Liver (tissue), 9 donors: ENCODE results near the gene PTPRN2. TPM values are rescaled to one million over a fixed set of nuclear protein-coding genes. Genes with fewer than 3 reads are reported as not detected.

Experiments
- DNase-seq: peaks from one replicate; pipeline ENCODE4 v3.0.0-alpha.2; 2017; ENCODE audit warnings: low spot score
- H3K27ac ChIP-seq, 2 donors: one replicate each; pipeline ENCODE4 v1.7.0; 2013; ENCODE audit warnings: inconsistent platforms in 2 of 2, low read length in 2 of 2, control low read depth in 1 of 2, low read depth in 1 of 2, mild to moderate bottlenecking in 1 of 2
- H3K27me3 ChIP-seq, 4 donors: one replicate each; pipeline versions ENCODE4 v1.6.1 to v1.7.0; 2013; ENCODE audit warnings: low read length in 3 of 4, inconsistent platforms in 1 of 4, mild to moderate bottlenecking in 1 of 4, moderate library complexity in 1 of 4; ENCODE audit not compliant: control insufficient read depth in 4 of 4, insufficient read depth in 4 of 4
- H3K36me3 ChIP-seq, 4 donors: one replicate each; pipeline versions ENCODE4 v1.6.1 to v1.7.0; 2013; ENCODE audit warnings: low read length in 3 of 4, mild to moderate bottlenecking in 3 of 4, low read depth in 1 of 4, moderate library complexity in 1 of 4; ENCODE audit not compliant: control insufficient read depth in 4 of 4, insufficient read depth in 3 of 4
- H3K4me1 ChIP-seq, 4 donors: one replicate each; pipeline versions ENCODE4 v1.6.1 to v1.7.0; 2013; ENCODE audit warnings: low read length in 3 of 4, mild to moderate bottlenecking in 3 of 4, moderate library complexity in 1 of 4; ENCODE audit not compliant: control insufficient read depth in 4 of 4, insufficient read depth in 4 of 4
- H3K4me3 ChIP-seq, 3 donors: one replicate each; pipeline versions ENCODE4 v1.6.1 to v1.7.0; 2013; ENCODE audit warnings: low read length in 3 of 3, control low read depth in 1 of 3, low read depth in 1 of 3, mild to moderate bottlenecking in 1 of 3
- H3K9ac ChIP-seq, 2 donors: one replicate each; pipeline ENCODE4 v1.7.0; 2013; ENCODE audit warnings: low read length in 2 of 2, mild to moderate bottlenecking in 2 of 2, moderate library complexity in 2 of 2, control low read depth in 1 of 2, low read depth in 1 of 2
- H3K9me3 ChIP-seq, 4 donors: one replicate each; pipeline versions ENCODE4 v1.6.1 to v1.7.0; 2013; ENCODE audit warnings: low read length in 3 of 4; ENCODE audit not compliant: control insufficient read depth in 4 of 4
- EGR1 ChIP-seq, 2 donors: IDR thresholded peaks; 2 replicates each; pipeline ENCODE4 v1.6.1; 2016 to 2018; ENCODE audit warnings: antibody characterized with exemption in 2 of 2, low read depth in 2 of 2
- FOXA1 ChIP-seq: IDR thresholded peaks from 2 replicates; pipeline ENCODE4 v1.6.1; 2016; ENCODE audit warnings: antibody characterized with exemption
- FOXA2 ChIP-seq: IDR thresholded peaks from 2 replicates; pipeline ENCODE4 v1.6.1; 2016; ENCODE audit warnings: antibody characterized with exemption
- GABPA ChIP-seq, 2 donors: IDR thresholded peaks in 1 of 2; conservative IDR thresholded peaks in 1 of 2; 2 replicates each; pipeline ENCODE4 v1.6.1; 2016; ENCODE audit warnings: antibody characterized with exemption in 2 of 2, mild to moderate bottlenecking in 1 of 2, moderate library complexity in 1 of 2
- HNF4A ChIP-seq, 2 donors: conservative IDR thresholded peaks; 2 replicates each; pipeline ENCODE4 v1.6.1; 2016; ENCODE audit warnings: antibody characterized with exemption in 2 of 2, mild to moderate bottlenecking in 2 of 2
- HNF4G ChIP-seq: IDR thresholded peaks from 2 replicates; pipeline ENCODE4 v1.6.1; 2016; ENCODE audit warnings: antibody characterized with exemption
- JUND ChIP-seq, 2 donors: IDR thresholded peaks; 2 replicates each; pipeline ENCODE4 v1.6.1; 2016; ENCODE audit warnings: antibody characterized with exemption in 2 of 2
- NR2F2 ChIP-seq: IDR thresholded peaks from 2 replicates; pipeline ENCODE4 v1.6.1; 2016; ENCODE audit warnings: antibody characterized with exemption
- RAD21 ChIP-seq, 2 donors: IDR thresholded peaks; 2 replicates each; pipeline ENCODE4 v1.6.1; 2016; ENCODE audit warnings: antibody characterized with exemption in 2 of 2, mild to moderate bottlenecking in 2 of 2
- RXRA ChIP-seq, 2 donors: IDR thresholded peaks; 2 replicates each; pipeline ENCODE4 v1.6.1; 2017 to 2018; ENCODE audit warnings: antibody characterized with exemption in 2 of 2, mild to moderate bottlenecking in 1 of 2
- SP1 ChIP-seq: IDR thresholded peaks from 2 replicates; pipeline ENCODE4 v1.6.1; 2018; ENCODE audit warnings: antibody characterized with exemption, mild to moderate bottlenecking
- TAF1 ChIP-seq: conservative IDR thresholded peaks from 2 replicates; pipeline ENCODE4 v1.6.1; 2016; ENCODE audit warnings: antibody characterized with exemption, mild to moderate bottlenecking
- YY1 ChIP-seq: IDR thresholded peaks from 2 replicates; pipeline ENCODE4 v1.6.1; 2016; ENCODE audit warnings: antibody characterized with exemption, mild to moderate bottlenecking
- WGBS: extraction: QIAGEN DNeasy Blood & Tissue Kit; methylation state at CpG from one replicate; pipeline ENCODE4 v1.1.7; 2013; 5-methylcytosine and 5-hydroxymethylcytosine counted together
- polyA plus RNA-seq, 2 donors: library from polyadenylated mRNA; stranded (reverse) in 1 of 2; unstranded in 1 of 2; fragments of 200-250 nt in 1 of 2; fragments of >200 nt in 1 of 2; fragmentation: Nextera tagmentation in 1 of 2; extraction: Ambion mirVana in 1 of 2; gene quantifications; one replicate each; pipeline versions ENCODE4 v1.2.1 to v1.2.3, GENCODE V29; 2013 to 2015
- total RNA-seq, 2 donors: library from RNA; depleted of rRNA; stranded (reverse); fragments of >200 nt; gene quantifications; one replicate each; pipeline ENCODE4 v1.2.3, GENCODE V29; 2014
- TF ChIP-seq, protein P1 (sequence below): IDR thresholded peaks from 2 replicates; pipeline ENCODE4 v1.6.1; 2016; ENCODE audit warnings: antibody characterized with exemption
- TF ChIP-seq, protein P2 (sequence below): IDR thresholded peaks from 2 replicates; pipeline ENCODE4 v1.6.1; 2016; ENCODE audit warnings: antibody characterized with exemption
- TF ChIP-seq, protein P3 (sequence below): IDR thresholded peaks from 2 replicates; pipeline ENCODE4 v1.6.1; 2016; ENCODE audit warnings: antibody characterized with exemption, mild to moderate bottlenecking
- TF ChIP-seq, protein P4 (sequence below): IDR thresholded peaks from 2 replicates; pipeline ENCODE4 v1.6.1; 2016; ENCODE audit warnings: antibody characterized with exemption
- TF ChIP-seq, protein P5 (sequence below): fragments of 150-350 bp; IDR thresholded peaks from 2 replicates; pipeline ENCODE4 v1.5.1; 2017; ENCODE audit warnings: improper control_type of control experiment, low read depth, low read length; ENCODE audit not compliant: missing input control
- donor health status: healthy.
- donor health status: healthy.
- donor health status: healthy.
- donor health status: healthy.
- donor health status: healthy.

The PTPRN2 gene
- total and polyA plus RNA-seq, 4 donors: 0.75 to 1.9 (median 1.1) TPM

DNA sequence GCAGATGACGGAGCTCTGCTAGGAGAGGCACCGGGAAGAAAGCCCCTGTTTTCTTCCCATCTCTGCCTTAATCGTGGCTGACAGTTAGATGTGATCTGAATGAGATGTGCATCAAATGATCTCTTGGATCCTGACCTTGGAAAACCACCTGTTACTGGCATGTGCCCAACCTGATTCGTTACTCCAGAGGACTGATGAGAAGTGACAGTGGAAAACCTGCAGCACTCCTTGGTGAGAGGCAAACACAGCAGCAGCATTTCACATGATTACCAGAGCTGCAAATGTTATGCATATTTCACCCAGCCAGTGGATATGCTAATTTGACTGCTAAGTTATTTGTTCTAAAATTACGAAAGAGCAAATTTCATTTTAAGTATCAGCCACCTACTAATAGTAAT, 95.3 kb downstream of the PTPRN2 start:
- TF ChIP-seq JUND (IDR thresholded peaks at IDR 0.05) (no peak), RXRA (IDR thresholded peaks at IDR 0.05) (no peak), GABPA (IDR thresholded peaks at IDR 0.05 in 1 of 2, conservative IDR thresholded peaks at IDR 0.05 in 1 of 2) (no peak), RAD21 (IDR thresholded peaks at IDR 0.05) (no peak), TAF1 (no peak), HNF4G (no peak), EGR1 (IDR thresholded peaks at IDR 0.05; ENCODE audit: low read depth in 2 of 2) (no peak), NR2F2 (no peak), YY1 (no peak), FOXA1 (no peak), SP1 (no peak), FOXA2 (no peak), HNF4A (conservative IDR thresholded peaks at IDR 0.05) (no peak)
- TF ChIP-seq, protein P1, sequence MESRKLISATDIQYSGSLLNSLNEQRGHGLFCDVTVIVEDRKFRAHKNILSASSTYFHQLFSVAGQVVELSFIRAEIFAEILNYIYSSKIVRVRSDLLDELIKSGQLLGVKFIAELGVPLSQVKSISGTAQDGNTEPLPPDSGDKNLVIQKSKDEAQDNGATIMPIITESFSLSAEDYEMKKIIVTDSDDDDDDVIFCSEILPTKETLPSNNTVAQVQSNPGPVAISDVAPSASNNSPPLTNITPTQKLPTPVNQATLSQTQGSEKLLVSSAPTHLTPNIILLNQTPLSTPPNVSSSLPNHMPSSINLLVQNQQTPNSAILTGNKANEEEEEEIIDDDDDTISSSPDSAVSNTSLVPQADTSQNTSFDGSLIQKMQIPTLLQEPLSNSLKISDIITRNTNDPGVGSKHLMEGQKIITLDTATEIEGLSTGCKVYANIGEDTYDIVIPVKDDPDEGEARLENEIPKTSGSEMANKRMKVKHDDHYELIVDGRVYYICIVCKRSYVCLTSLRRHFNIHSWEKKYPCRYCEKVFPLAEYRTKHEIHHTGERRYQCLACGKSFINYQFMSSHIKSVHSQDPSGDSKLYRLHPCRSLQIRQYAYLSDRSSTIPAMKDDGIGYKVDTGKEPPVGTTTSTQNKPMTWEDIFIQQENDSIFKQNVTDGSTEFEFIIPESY: no peak
- TF ChIP-seq, protein P2, sequence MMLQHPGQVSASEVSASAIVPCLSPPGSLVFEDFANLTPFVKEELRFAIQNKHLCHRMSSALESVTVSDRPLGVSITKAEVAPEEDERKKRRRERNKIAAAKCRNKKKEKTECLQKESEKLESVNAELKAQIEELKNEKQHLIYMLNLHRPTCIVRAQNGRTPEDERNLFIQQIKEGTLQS: no peak
- TF ChIP-seq, protein P3, sequence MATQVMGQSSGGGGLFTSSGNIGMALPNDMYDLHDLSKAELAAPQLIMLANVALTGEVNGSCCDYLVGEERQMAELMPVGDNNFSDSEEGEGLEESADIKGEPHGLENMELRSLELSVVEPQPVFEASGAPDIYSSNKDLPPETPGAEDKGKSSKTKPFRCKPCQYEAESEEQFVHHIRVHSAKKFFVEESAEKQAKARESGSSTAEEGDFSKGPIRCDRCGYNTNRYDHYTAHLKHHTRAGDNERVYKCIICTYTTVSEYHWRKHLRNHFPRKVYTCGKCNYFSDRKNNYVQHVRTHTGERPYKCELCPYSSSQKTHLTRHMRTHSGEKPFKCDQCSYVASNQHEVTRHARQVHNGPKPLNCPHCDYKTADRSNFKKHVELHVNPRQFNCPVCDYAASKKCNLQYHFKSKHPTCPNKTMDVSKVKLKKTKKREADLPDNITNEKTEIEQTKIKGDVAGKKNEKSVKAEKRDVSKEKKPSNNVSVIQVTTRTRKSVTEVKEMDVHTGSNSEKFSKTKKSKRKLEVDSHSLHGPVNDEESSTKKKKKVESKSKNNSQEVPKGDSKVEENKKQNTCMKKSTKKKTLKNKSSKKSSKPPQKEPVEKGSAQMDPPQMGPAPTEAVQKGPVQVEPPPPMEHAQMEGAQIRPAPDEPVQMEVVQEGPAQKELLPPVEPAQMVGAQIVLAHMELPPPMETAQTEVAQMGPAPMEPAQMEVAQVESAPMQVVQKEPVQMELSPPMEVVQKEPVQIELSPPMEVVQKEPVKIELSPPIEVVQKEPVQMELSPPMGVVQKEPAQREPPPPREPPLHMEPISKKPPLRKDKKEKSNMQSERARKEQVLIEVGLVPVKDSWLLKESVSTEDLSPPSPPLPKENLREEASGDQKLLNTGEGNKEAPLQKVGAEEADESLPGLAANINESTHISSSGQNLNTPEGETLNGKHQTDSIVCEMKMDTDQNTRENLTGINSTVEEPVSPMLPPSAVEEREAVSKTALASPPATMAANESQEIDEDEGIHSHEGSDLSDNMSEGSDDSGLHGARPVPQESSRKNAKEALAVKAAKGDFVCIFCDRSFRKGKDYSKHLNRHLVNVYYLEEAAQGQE: no peak
- TF ChIP-seq, protein P4, sequence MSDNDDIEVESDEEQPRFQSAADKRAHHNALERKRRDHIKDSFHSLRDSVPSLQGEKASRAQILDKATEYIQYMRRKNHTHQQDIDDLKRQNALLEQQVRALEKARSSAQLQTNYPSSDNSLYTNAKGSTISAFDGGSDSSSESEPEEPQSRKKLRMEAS: no peak
- H3K4me3 ChIP-seq: no peak overlapping the region
- H3K9ac ChIP-seq: no peak overlapping the region
- no peaks in the 10 kb centered on the region for H3K9me3 ChIP-seq
- no peak for DNase-seq
- 78% methylated on average over 5 of the region's 5 CpGs for WGBS
- no peaks in the 10 kb centered on the region for H3K36me3 ChIP-seq
- no peaks in the 10 kb centered on the region for H3K27me3 ChIP-seq
- H3K4me1 ChIP-seq: no peaks in the 10 kb centered on the region
- H3K27ac ChIP-seq: no peak overlapping the region

DNA sequence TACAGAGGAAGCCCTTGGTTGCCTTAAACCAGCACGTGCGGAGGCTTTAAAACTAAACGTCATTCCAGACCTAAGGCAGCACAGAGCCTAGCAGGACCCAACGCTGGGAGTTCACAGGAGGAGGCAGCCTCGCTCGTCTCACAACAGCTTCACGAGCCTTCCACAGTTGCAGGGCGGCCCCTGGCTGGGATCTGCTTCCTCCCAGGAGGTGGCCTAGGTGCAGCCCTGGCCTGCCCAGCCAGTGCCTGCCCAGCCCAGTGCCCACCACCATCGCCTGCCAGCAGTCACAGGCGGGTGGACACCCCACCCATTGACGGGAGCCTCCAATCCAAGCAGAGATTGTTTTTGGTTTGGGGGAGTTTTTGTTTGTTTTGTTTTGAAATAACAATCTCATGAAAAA, 96.5 kb downstream of the PTPRN2 start:
- Histone ChIP-seq H3K4me1 (no peaks in the 10 kb centered on the region), H3K27ac (no peak overlapping the region), H3K9me3 (no peaks in the 10 kb centered on the region), H3K36me3 (no peaks in the 10 kb centered on the region), H3K4me3 (no peak overlapping the region), H3K27me3 (no peaks in the 10 kb centered on the region), H3K9ac (no peak overlapping the region)
- DNase-seq: no peak
- 80% methylated on average over 11 of the region's 11 CpGs for WGBS
- no peak for TF ChIP-seq YY1
- no peak for TF ChIP-seq HNF4A (conservative IDR thresholded peaks at IDR 0.05)
- no peak for TF ChIP-seq FOXA2
- TF ChIP-seq SP1: no peak
- TF ChIP-seq JUND (IDR thresholded peaks at IDR 0.05): no peak
- TF ChIP-seq, protein P2: no peak
- TF ChIP-seq, protein P5, sequence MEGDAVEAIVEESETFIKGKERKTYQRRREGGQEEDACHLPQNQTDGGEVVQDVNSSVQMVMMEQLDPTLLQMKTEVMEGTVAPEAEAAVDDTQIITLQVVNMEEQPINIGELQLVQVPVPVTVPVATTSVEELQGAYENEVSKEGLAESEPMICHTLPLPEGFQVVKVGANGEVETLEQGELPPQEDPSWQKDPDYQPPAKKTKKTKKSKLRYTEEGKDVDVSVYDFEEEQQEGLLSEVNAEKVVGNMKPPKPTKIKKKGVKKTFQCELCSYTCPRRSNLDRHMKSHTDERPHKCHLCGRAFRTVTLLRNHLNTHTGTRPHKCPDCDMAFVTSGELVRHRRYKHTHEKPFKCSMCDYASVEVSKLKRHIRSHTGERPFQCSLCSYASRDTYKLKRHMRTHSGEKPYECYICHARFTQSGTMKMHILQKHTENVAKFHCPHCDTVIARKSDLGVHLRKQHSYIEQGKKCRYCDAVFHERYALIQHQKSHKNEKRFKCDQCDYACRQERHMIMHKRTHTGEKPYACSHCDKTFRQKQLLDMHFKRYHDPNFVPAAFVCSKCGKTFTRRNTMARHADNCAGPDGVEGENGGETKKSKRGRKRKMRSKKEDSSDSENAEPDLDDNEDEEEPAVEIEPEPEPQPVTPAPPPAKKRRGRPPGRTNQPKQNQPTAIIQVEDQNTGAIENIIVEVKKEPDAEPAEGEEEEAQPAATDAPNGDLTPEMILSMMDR: no peak
- TF ChIP-seq, protein P1: no peak
- TF ChIP-seq HNF4G: no peak
- TF ChIP-seq NR2F2: no peak
- TF ChIP-seq, protein P4: no peak
- no peak for TF ChIP-seq TAF1
- no peak for TF ChIP-seq GABPA (IDR thresholded peaks at IDR 0.05 in 1 of 2, conservative IDR thresholded peaks at IDR 0.05 in 1 of 2)
- TF ChIP-seq RAD21 (IDR thresholded peaks at IDR 0.05): no peak
- TF ChIP-seq RXRA (IDR thresholded peaks at IDR 0.05): no peak
